ENCODE measurements around the gene MBD3.

MBD3 gene

DNA sequence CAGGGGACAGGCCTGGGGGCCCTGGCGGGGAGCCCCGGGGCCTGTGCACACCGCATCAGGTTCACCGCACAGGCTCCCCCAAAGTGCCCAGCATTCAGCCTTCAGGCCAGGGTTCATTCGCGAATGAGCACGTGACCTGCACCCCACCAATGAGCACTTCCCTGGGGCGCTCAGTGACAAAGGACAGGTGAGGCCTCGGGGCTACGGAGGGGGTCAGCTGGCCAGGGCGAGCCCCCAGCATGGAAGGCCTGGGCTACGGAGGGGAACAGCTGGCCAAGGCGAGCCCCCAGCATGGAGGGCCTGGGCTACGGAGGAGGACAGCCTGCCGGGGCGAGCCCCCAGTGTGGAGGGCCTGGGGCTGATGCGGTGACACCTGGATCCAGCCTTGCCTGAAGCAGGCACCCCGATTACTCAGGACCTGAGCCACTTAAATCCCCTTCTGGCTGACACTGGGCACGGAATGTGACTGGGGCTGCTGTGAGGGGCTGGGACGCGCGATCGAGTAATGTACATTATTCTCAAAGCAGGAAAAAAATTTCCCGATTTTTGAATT lies 36.7 kb upstream of the MBD3 start:
- Mint-ChIP-seq H3K4me3 (no peak overlapping the region), H3K27ac (no peak overlapping the region), H3K9me3 (no peaks in the 10 kb centered on the region), H3K27me3 (ENCODE audit: low read depth, poor library complexity) (no peaks in the 10 kb centered on the region), H3K36me3 (ENCODE audit: low read depth) (peaks cover 20% of the 10 kb centered on the region), H3K4me1 (peaks cover 5% of the 10 kb centered on the region)
- TF ChIP-seq, protein P1, sequence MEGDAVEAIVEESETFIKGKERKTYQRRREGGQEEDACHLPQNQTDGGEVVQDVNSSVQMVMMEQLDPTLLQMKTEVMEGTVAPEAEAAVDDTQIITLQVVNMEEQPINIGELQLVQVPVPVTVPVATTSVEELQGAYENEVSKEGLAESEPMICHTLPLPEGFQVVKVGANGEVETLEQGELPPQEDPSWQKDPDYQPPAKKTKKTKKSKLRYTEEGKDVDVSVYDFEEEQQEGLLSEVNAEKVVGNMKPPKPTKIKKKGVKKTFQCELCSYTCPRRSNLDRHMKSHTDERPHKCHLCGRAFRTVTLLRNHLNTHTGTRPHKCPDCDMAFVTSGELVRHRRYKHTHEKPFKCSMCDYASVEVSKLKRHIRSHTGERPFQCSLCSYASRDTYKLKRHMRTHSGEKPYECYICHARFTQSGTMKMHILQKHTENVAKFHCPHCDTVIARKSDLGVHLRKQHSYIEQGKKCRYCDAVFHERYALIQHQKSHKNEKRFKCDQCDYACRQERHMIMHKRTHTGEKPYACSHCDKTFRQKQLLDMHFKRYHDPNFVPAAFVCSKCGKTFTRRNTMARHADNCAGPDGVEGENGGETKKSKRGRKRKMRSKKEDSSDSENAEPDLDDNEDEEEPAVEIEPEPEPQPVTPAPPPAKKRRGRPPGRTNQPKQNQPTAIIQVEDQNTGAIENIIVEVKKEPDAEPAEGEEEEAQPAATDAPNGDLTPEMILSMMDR (IDR thresholded peaks at IDR 0.05) = no peak
- DNase-seq = no peak

DNA sequence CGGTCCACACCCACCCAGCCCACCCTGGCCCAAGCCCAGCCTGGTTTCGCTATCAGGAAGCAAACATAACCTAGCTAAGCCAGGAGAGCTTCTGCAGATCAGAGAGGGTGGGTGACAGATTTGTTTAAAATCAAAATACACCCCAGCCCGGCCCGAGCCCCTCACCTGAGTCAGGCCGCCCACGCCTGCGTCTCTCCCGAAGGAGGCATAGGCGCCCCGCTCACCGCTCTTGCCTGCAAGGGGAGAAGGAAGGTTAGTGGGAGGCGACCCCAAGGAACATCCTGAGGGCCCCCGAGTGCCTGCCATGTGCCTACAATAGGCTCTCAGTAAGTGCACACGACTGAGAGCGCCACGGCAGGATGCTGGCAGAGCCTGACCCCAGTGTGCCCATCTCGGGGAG lies 34.5 kb upstream of the MBD3 start:
- TF ChIP-seq, protein P1 (IDR thresholded peaks at IDR 0.05) = no peak
- Mint-ChIP-seq H3K36me3 (ENCODE audit: low read depth) (peaks cover 28% of the 10 kb centered on the region), H3K4me1 (peaks cover 15% of the 10 kb centered on the region), H3K9me3 (no peaks in the 10 kb centered on the region), H3K27me3 (ENCODE audit: low read depth, poor library complexity) (peaks cover 3% of the 10 kb centered on the region), H3K27ac (no peak overlapping the region), H3K4me3 (no peak overlapping the region)
- no peak for DNase-seq

DNA sequence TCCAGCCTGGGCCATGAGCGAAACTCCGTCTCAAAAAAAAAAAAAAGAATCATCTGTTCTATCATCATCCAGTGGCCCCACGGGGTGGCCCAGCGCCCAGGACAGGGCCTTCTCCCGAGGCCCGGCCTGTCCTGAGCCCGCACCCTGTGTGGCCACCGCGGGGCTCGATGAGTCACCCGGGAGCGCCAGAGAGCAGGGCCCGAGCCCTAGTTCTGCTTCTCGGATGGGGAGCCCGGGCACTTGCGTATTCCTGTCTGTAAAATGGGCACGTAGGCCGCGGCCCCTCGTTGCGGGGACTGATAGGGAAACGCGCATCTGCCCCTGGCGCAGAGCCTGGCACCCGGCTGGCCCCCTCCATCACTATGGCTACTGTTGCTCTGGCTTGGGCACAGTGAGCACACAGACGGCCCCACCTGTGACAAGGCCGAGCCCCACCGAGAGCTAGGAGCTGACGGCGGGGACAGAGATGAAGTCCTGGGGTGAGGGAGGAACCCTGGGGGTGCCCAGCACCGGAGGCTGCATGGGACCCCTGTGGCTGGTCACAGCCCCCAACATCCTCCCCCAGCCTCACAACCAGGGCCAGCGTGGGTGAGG lies 33.8 kb upstream of the MBD3 start:
- H3K27ac Mint-ChIP-seq = peak overlapping the region; percentile 54
- H3K27me3 Mint-ChIP-seq (ENCODE audit: low read depth, poor library complexity) = peaks cover 3% of the 10 kb centered on the region
- TF ChIP-seq, protein P1 (IDR thresholded peaks at IDR 0.05) = no peak
- DNase-seq = no peak
- no peak overlapping the region for H3K4me3 Mint-ChIP-seq
- peaks cover 28% of the 10 kb centered on the region for H3K36me3 Mint-ChIP-seq (ENCODE audit: low read depth)
- no peaks in the 10 kb centered on the region for H3K9me3 Mint-ChIP-seq
- H3K4me1 Mint-ChIP-seq = peaks cover 15% of the 10 kb centered on the region

GRCh38 chr19:1624458-1624857 lies 31.8 kb upstream of the MBD3 start:
- TF ChIP-seq, protein P1 (IDR thresholded peaks at IDR 0.05) = peak; percentile 58
- Mint-ChIP-seq H3K4me3 (no peak overlapping the region), H3K27ac (peak overlapping the region; percentile 96), H3K36me3 (ENCODE audit: low read depth) (peaks cover 35% of the 10 kb centered on the region), H3K27me3 (ENCODE audit: low read depth, poor library complexity) (peaks cover 3% of the 10 kb centered on the region), H3K4me1 (peaks cover 15% of the 10 kb centered on the region), H3K9me3 (no peaks in the 10 kb centered on the region)
- peak; percentile 72 for DNase-seq

GRCh38 chr19:1622541-1622940 lies 29.9 kb upstream of the MBD3 start:
- no peaks in the 10 kb centered on the region for H3K9me3 Mint-ChIP-seq
- TF ChIP-seq, protein P1 (IDR thresholded peaks at IDR 0.05) = no peak
- H3K27ac Mint-ChIP-seq = peak overlapping the region; percentile 92
- no peak for DNase-seq
- no peak overlapping the region for H3K4me3 Mint-ChIP-seq
- H3K36me3 Mint-ChIP-seq (ENCODE audit: low read depth) = peaks cover 46% of the 10 kb centered on the region
- H3K27me3 Mint-ChIP-seq (ENCODE audit: low read depth, poor library complexity) = peaks cover 3% of the 10 kb centered on the region
- peaks cover 15% of the 10 kb centered on the region for H3K4me1 Mint-ChIP-seq

GRCh38 chr19:1622007-1622406 lies 29.3 kb upstream of the MBD3 start:
- Mint-ChIP-seq H3K27ac (no peak overlapping the region), H3K36me3 (ENCODE audit: low read depth) (peaks cover 51% of the 10 kb centered on the region), H3K9me3 (no peaks in the 10 kb centered on the region)

More at GRCh38 chr19:1622007-1622406, 29.3 kb upstream of the MBD3 start:
- TF ChIP-seq, protein P1 (IDR thresholded peaks at IDR 0.05) = no peak
- no peak overlapping the region for H3K4me3 Mint-ChIP-seq
- no peak for DNase-seq
- peaks cover 3% of the 10 kb centered on the region for H3K27me3 Mint-ChIP-seq (ENCODE audit: low read depth, poor library complexity)
- peaks cover 15% of the 10 kb centered on the region for H3K4me1 Mint-ChIP-seq

All from nephron progenitor cell (in vitro differentiated cells).